Testis (tissue), 3 donors: ENCODE data around the gene YIPF4. TPM values are rescaled to one million over a fixed set of nuclear protein-coding genes. Genes with fewer than 3 reads are reported as not detected.

Experiments
- DNase-seq: peaks from one replicate; pipeline ENCODE4 v3.0.0-alpha.2; 2019
- H3K27ac ChIP-seq, 2 donors: fragments of 200-600 bp; sonication (generic); one replicate each; pipeline ENCODE4 v1.5.1; 2019
- H3K27me3 ChIP-seq: fragments of 200-600 bp; sonication (generic); one replicate; pipeline ENCODE4 v1.5.1; 2019
- H3K36me3 ChIP-seq: fragments of 200-600 bp; sonication (generic); one replicate; pipeline ENCODE4 v1.5.1; 2017; ENCODE audit warnings: low read depth; ENCODE audit errors: missing control alignments
- H3K4me1 ChIP-seq: fragments of 200-600 bp; sonication (generic); one replicate; pipeline ENCODE4 v1.5.1; 2019
- H3K4me3 ChIP-seq, 2 donors: fragments of 200-600 bp; sonication (generic); one replicate each; pipeline ENCODE4 v1.5.1; 2017 to 2019
- H3K9me3 ChIP-seq: fragments of 200-600 bp; sonication (generic); one replicate; pipeline ENCODE4 v1.5.1; 2017
- POLR2A ChIP-seq: fragments of 450-650 bp; IDR thresholded peaks from one replicate; pipeline ENCODE4 v1.6.1; 2017; ENCODE audit warnings: antibody characterized with exemption, mild to moderate bottlenecking, moderate library complexity
- WGBS, 2 donors: methylation state at CpG; one replicate each; pipeline ENCODE4 v1.1.5; 2018; 5-methylcytosine and 5-hydroxymethylcytosine counted together
- intact Hi-C: fragments of 100-400 bp; cut with DNase I; formaldehyde crosslinking; loops from one replicate; pipeline ENCODE4 v1.15.1; 2023; ENCODE audit warnings: low total_unique reads
- polyA plus RNA-seq: library from polyadenylated mRNA; stranded (reverse); fragments of 350-450 nt; fragmentation: Illumina TruSeq; extraction: RNeasy Lipid Tissue Mini Kit (QIAGEN cat#74804); gene quantifications from one replicate; pipeline ENCODE4 v1.2.3, GENCODE V29; 2014; ENCODE audit warnings: low read depth, low replicate concordance; ENCODE audit not compliant: insufficient read depth
- total RNA-seq, 2 donors: library from RNA; depleted of rRNA; stranded (reverse); fragments of >200 nt; gene quantifications; one replicate each; pipeline ENCODE4 v1.2.3, GENCODE V29; 2016
- TF ChIP-seq, protein P1 (sequence below), 3 experiments: fragments of 450-650 bp in 2 of 3; fragments of 200-600 bp in 1 of 3; sonication (generic) in 1 of 3; IDR thresholded peaks; one replicate each; pipeline ENCODE4 v1.5.1; 2016 to 2019; ENCODE audit warnings: antibody characterized with exemption in 3 of 3, mild to moderate bottlenecking in 2 of 3, moderate library complexity in 1 of 3

Gene YIPF4
- total and polyA plus RNA-seq, 3 donors from 2014 or later, result 13.9 to 41.2 (median 16.0) TPM

DNA sequence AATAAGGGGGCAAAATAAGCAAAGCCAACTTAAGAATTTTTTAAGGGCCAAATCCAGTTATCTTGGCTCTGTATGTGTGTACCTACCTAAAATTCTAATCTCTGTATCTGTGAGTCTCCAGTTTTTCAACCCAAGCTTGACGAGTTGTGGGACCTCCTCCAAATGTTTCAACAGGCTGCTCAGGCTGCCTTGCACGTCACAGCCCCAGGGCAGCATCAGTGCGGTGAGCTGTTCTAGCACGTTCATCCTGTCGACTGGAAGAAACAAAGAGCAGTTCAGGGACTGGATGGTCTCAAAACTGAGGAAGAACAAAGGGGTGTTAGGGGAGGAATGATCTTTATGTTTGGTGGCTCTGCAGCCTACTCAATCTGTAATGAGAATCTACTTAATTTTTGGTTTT lies 42.4 kb upstream of the YIPF4 start:
- no peaks in the 10 kb centered on the region for H3K4me1 ChIP-seq
- no peaks in the 10 kb centered on the region for H3K9me3 ChIP-seq
- no peaks in the 10 kb centered on the region for H3K36me3 ChIP-seq
- intact Hi-C loops, result no loop called here
- H3K27me3 ChIP-seq, result no peaks in the 10 kb centered on the region
- no peak overlapping the region for H3K4me3 ChIP-seq
- H3K27ac ChIP-seq, result no peak overlapping the region
- no peak for DNase-seq
- WGBS, 2 donors, result 91% methylated on average over 5 of the region's 5 CpGs
- TF ChIP-seq POLR2A, result no peak
- TF ChIP-seq, protein P1, sequence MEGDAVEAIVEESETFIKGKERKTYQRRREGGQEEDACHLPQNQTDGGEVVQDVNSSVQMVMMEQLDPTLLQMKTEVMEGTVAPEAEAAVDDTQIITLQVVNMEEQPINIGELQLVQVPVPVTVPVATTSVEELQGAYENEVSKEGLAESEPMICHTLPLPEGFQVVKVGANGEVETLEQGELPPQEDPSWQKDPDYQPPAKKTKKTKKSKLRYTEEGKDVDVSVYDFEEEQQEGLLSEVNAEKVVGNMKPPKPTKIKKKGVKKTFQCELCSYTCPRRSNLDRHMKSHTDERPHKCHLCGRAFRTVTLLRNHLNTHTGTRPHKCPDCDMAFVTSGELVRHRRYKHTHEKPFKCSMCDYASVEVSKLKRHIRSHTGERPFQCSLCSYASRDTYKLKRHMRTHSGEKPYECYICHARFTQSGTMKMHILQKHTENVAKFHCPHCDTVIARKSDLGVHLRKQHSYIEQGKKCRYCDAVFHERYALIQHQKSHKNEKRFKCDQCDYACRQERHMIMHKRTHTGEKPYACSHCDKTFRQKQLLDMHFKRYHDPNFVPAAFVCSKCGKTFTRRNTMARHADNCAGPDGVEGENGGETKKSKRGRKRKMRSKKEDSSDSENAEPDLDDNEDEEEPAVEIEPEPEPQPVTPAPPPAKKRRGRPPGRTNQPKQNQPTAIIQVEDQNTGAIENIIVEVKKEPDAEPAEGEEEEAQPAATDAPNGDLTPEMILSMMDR (IDR thresholded peaks at IDR 0.05), result no peak

DNA sequence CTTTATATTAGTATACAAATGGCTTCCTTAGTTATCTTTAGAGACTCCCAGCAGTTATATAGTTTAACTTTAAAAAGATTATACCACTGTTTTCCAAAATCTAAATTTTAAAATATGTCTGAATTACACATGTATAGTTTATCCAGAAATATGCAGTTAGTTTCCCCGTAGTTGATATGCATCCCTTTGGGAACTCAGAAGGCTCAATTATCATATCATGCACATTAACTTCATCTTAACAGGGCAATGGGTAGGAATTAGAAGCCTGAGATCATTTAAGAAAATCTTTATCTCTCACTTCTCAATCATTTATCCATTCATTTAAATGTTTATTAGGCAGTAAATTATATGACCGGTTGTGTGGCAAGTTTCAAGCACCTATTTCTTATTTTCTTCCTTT lies 40.2 kb upstream of the YIPF4 start:
- intact Hi-C loops, result no loop called here
- WGBS, 2 donors, result 95 to 98% methylated on average over 2 of the region's 2 CpGs
- no peak for TF ChIP-seq POLR2A
- TF ChIP-seq, protein P1 (IDR thresholded peaks at IDR 0.05), result no peak
- H3K36me3 ChIP-seq, result no peaks in the 10 kb centered on the region
- DNase-seq, result no peak
- H3K4me1 ChIP-seq, result no peaks in the 10 kb centered on the region
- no peaks in the 10 kb centered on the region for H3K9me3 ChIP-seq
- no peak overlapping the region for H3K27ac ChIP-seq
- H3K4me3 ChIP-seq, result no peak overlapping the region
- H3K27me3 ChIP-seq, result no peaks in the 10 kb centered on the region

DNA sequence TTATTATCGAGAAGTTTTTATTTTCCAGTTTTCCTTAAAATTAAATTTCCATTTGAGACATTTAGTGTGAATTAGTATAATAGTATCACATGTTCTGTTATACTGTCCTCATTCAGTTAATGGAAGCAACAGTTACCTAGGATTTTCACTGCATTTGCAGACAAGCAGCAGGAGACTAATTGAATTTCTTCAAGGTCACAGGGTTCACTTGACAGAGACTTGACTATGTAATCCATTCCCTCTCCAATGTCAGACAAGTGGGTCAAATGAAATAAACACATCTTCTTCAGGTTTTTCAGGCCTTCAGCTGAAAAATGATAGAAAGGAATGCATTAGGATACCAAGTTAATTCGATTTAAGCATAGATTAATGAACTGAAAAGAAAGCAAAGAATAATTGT lies 39.7 kb upstream of the YIPF4 start:
- DNase-seq, result no peak
- no peaks in the 10 kb centered on the region for H3K36me3 ChIP-seq
- H3K4me3 ChIP-seq, result no peak overlapping the region
- no peak overlapping the region for H3K27ac ChIP-seq
- intact Hi-C loops, result no loop called here
- TF ChIP-seq POLR2A, result no peak
- TF ChIP-seq, protein P1 (IDR thresholded peaks at IDR 0.05), result no peak
- no peaks in the 10 kb centered on the region for H3K9me3 ChIP-seq
- 79 to 85% methylated on average over 2 of the region's 2 CpGs for whole genome bisulfite sequencing, 2 donors
- no peaks in the 10 kb centered on the region for H3K27me3 ChIP-seq
- no peaks in the 10 kb centered on the region for H3K4me1 ChIP-seq

DNA sequence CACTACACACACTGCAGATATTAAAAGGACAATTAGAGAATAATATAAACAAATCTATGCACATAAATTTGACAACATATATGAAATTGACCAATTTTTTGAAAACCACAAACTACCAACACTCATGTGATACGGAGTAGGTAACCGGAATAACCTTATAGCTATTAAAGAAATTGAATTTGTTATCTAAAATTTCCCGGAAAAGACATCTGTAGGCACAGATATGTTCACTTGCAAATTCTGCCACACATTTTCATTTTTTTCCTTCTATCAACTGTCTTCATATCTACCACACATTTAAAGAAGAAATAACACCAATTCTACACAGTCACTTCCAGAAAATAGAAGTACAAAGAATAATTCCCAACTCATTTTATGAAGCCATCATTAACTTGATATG lies 35.4 kb upstream of the YIPF4 start:
- H3K4me1 ChIP-seq, result no peaks in the 10 kb centered on the region
- H3K9me3 ChIP-seq, result no peaks in the 10 kb centered on the region
- DNase-seq, result no peak
- H3K36me3 ChIP-seq, result no peaks in the 10 kb centered on the region
- 90 to 93% methylated on average over 3 of the region's 3 CpGs for WGBS, 2 donors
- no peak overlapping the region for H3K27ac ChIP-seq
- no peak for TF ChIP-seq POLR2A
- TF ChIP-seq, protein P1 (IDR thresholded peaks at IDR 0.05), result no peak
- H3K4me3 ChIP-seq, result no peak overlapping the region
- H3K27me3 ChIP-seq, result no peaks in the 10 kb centered on the region
- intact Hi-C loops, result no loop called here

DNA sequence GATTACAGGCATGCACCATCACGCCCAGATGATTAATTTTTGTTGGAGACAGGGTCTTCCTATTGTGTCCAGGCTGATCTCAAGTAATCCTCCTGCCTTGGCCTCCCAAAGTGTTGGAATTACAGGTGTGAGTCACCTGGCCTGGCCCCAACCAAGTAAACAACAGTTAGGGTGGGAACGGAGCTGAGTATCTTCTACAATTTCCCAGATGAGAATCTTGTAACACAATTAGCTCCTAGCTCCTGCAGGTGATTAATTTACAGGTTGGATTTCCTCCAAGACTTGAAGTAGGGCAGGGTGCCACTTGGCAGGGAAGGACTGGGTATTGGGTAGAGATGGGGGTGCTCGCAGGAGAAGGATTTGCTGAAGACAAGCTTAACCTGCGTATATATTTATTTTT lies 30.8 kb upstream of the YIPF4 start:
- Histone ChIP-seq H3K4me3 (no peak overlapping the region), H3K27me3 (no peaks in the 10 kb centered on the region), H3K4me1 (no peaks in the 10 kb centered on the region), H3K27ac (no peak overlapping the region), H3K9me3 (no peaks in the 10 kb centered on the region), H3K36me3 (no peaks in the 10 kb centered on the region)
- 82 to 87% methylated on average over 4 of the region's 4 CpGs for WGBS, 2 donors
- no peak for DNase-seq
- intact Hi-C loops, result no loop called here
- TF ChIP-seq, protein P1 (IDR thresholded peaks at IDR 0.05), result no peak
- no peak for TF ChIP-seq POLR2A
